GM18909 (cell line): Measurements from ENCODE around the gene SERF1B.
"Not testable (repeated sequence)": the region's sequence is repeated elsewhere in the genome, so short reads cannot be mapped to it uniquely, and the experiment has no call there.

ENCODE experiments used
- ATAC-seq: cut with Tn5 transposase; IDR thresholded peaks from one replicate; pipeline ENCODE4 v1.9.1; 2021; ENCODE audit warnings: mild to moderate bottlenecking; ENCODE audit not compliant: unreplicated experiment, poor library complexity

SERF1B gene

GRCh38 chr5:70025106-70025844, at the start of gene SERF1B:
Gene SERF1B (plus strand): TSS chr5:70025251. CDS start chr5:70025452, 201 bp downstream.
- peak; percentile 87 for ATAC-seq

- ATAC-seq: not testable (repeated sequence)
Measured at GRCh38 chr5:69991713-69992112, 33.3 kb upstream of the SERF1B start.

- ATAC-seq: not testable (repeated sequence)
Measured at GRCh38 chr5:69995535-69995934, 29.5 kb upstream of the SERF1B start.

GRCh38 chr5:70020660-70021059, 4.4 kb upstream of the SERF1B start:
- not testable (repeated sequence) for ATAC-seq

- ATAC-seq: peak; percentile 28
Measured at GRCh38 chr5:70025845-70026145, 744 bp downstream of the SERF1B start.

- ATAC-seq: not testable (repeated sequence)
Measured at GRCh38 chr5:70031204-70031603, 6.2 kb downstream of the SERF1B start.

GRCh38 chr5:70041411-70041810, 16.4 kb downstream of the SERF1B start:
- not testable (repeated sequence) for ATAC-seq

GRCh38 chr5:70049790-70050142, 24.7 kb downstream of the SERF1B start:
- ATAC-seq: peak; percentile 29

GRCh38 chr5:70056289-70056942, 31.4 kb downstream of the SERF1B start:
- not testable (repeated sequence) for ATAC-seq

- not testable (repeated sequence) for ATAC-seq
Measured at GRCh38 chr5:70057140-70057539, 32.1 kb downstream of the SERF1B start.

GRCh38 chr5:70077632-70078031, 52.6 kb downstream of the SERF1B start:
- ATAC-seq: not testable (repeated sequence)

- ATAC-seq: not testable (repeated sequence)
Measured at GRCh38 chr5:70088907-70089464, 63.9 kb downstream of the SERF1B start.

- not testable (repeated sequence) for ATAC-seq
Measured at GRCh38 chr5:70091776-70092175, 66.7 kb downstream of the SERF1B start.
